ENCODE measurements around the gene KIF26B.

The KIF26B gene

DNA sequence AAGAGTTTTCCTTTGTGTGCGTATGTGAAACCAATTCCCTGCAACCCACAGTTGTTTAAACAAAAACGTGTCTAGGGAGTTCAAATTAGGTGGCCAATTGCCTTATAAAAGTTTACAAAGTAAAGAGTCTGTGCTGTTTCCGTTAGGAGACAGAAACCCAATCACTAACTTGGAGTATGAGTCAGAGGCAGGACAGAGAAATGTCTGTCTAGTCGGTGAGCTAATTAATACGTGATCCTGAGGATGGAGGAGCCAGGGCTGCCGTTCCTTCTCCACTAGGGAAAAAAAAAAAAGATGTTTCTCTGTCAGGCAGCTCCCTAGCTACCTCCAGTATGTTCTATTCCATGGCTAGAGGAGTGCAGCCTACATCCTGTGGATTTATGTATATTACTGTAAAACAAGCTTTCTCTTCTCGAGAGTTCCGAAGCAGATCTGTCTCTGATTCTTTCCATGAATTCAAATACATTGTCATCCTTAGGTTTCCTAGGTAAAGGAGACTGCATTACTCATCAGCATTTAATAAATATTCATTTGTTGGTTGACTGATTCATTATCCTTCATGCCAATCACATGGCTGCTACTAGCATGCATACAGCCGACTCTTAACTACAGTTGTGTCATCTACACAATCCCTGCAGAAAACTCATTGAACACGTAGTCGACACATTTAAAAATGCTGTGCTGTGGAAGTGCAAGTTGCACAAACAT lies 430.6 kb downstream of the KIF26B start:
- TF ChIP-seq MYC (IDR thresholded peaks at IDR 0.05; ENCODE audit: low read depth, low read length) (no peak), MAX (IDR thresholded peaks at IDR 0.05; ENCODE audit: low read depth, low read length) (no peak)
- H3K4me3 ChIP-seq (ENCODE audit: low read depth, low read length): no peak overlapping the region

DNA sequence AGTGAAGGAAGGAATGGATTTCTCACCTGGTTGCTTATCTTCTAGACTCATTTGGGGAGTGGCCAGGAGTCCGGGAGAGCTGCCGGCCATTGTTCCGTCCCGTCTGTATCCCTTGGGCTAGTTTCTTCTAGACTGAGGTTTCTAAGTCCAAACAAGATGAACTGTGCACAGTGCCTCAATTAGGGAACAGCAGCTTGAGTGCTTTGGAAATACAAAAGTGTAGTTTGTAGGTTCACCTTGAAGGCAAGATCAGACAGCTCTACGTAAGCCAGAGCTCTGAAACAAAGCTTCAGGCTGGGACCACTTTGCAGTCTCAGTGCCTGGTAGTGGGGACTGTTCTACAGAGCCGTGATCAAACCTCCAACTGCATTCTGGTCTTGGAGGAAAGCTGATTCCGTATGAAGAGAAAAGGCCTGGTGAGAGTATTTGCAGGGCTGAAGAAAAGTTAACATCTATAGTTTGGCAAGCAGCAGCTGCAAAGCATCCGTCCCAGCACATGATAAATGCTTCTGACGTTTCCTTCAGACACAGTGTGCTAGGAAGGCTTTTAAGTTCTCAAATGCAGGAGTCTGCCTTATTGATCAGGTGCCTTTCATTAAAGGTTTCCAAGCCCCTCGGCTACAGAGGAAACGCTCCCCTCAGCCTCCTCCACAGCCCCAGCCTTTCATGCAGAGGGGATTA lies 432.8 kb downstream of the KIF26B start:
- no peak for DNase-seq (ENCODE audit: low read depth)
- no peak overlapping the region for H3K4me3 ChIP-seq (ENCODE audit: low read depth, low read length)
- TF ChIP-seq MAX (IDR thresholded peaks at IDR 0.05; ENCODE audit: low read depth, low read length) (no peak), POLR2A (IDR thresholded peaks at IDR 0.05; ENCODE audit: extremely low read depth, insufficient read length) (no peak), MYC (IDR thresholded peaks at IDR 0.05; ENCODE audit: low read depth, low read length) (no peak), CTCF (IDR thresholded peaks at IDR 0.05; ENCODE audit: low read depth, low read length) (no peak)

More for the DNA sequence above, 430.6 kb downstream of the KIF26B start:
- no peak for DNase-seq (ENCODE audit: low read depth)

DNA sequence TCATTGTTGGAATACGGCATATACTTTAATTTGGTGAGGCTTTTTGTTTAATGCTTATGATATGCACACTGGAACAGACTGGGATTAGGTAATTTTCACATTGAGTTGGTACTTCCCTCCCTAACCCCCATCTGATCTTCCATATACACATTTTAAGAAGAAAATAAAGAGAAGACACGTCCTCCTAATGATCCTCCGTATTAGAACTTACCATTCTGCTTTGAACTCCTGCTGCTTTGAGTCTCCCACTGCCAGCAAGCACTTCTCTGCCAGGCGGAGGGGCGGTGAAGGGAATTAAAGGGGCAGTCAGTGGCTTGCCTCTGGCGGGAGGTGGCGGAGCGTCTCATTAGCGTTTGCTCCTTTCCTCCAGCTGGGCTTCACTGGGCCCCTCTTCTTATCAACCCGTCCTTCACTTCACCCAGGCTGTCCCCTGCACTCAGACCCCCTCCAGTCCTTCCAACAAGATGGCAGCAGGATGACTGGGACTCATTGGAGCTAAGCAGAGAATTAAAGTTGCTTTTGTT lies 433.4 kb downstream of the KIF26B start:
- DNase-seq (ENCODE audit: low read depth): no peak
- H3K4me3 ChIP-seq (ENCODE audit: low read depth, low read length): no peak overlapping the region
- TF ChIP-seq POLR2A (IDR thresholded peaks at IDR 0.05; ENCODE audit: extremely low read depth, insufficient read length): no peak
- no peak for TF ChIP-seq MYC (IDR thresholded peaks at IDR 0.05; ENCODE audit: low read depth, low read length)
- no peak for TF ChIP-seq MAX (IDR thresholded peaks at IDR 0.05; ENCODE audit: low read depth, low read length)
- no peak for TF ChIP-seq CTCF (IDR thresholded peaks at IDR 0.05; ENCODE audit: low read depth, low read length)

GRCh38 chr1:245589316-245589715 lies 434.5 kb downstream of the KIF26B start:
- DNase-seq (ENCODE audit: low read depth): no peak
- no peak for TF ChIP-seq MAX (IDR thresholded peaks at IDR 0.05; ENCODE audit: low read depth, low read length)
- TF ChIP-seq CTCF (IDR thresholded peaks at IDR 0.05; ENCODE audit: low read depth, low read length): no peak
- TF ChIP-seq POLR2A (IDR thresholded peaks at IDR 0.05; ENCODE audit: extremely low read depth, insufficient read length): no peak
- TF ChIP-seq MYC (IDR thresholded peaks at IDR 0.05; ENCODE audit: low read depth, low read length): no peak
- H3K4me3 ChIP-seq (ENCODE audit: low read depth, low read length): no peak overlapping the region

- DNase-seq (ENCODE audit: low read depth): no peak
- H3K4me3 ChIP-seq (ENCODE audit: low read depth, low read length): no peak overlapping the region
- TF ChIP-seq POLR2A (IDR thresholded peaks at IDR 0.05; ENCODE audit: extremely low read depth, insufficient read length) (no peak), MYC (IDR thresholded peaks at IDR 0.05; ENCODE audit: low read depth, low read length) (no peak), MAX (IDR thresholded peaks at IDR 0.05; ENCODE audit: low read depth, low read length) (no peak), CTCF (IDR thresholded peaks at IDR 0.05; ENCODE audit: low read depth, low read length) (no peak)
Observed at GRCh38 chr1:245589906-245590305, 435.1 kb downstream of the KIF26B start.

DNA sequence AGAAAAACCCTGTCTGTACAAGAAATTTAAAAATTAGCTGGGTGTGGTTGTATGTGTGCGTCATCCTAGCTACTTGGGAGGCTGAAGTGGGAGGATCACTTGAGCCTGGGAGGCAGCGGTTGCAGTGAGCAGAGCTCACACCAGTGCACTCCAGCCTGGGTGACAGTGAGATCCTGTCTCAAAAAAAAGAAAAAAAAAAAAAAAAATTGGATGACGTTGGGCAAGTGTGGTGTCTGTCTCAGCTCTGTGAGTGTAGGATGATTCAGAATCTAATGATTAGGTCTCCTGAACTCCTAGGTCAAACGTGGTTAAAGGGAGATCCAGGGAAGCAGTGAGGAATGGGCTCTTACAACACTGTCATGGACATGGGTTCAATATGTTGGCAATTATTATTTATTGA lies 435.9 kb downstream of the KIF26B start:
- TF ChIP-seq POLR2A (IDR thresholded peaks at IDR 0.05; ENCODE audit: extremely low read depth, insufficient read length) (no peak), MYC (IDR thresholded peaks at IDR 0.05; ENCODE audit: low read depth, low read length) (no peak), CTCF (IDR thresholded peaks at IDR 0.05; ENCODE audit: low read depth, low read length) (no peak), MAX (IDR thresholded peaks at IDR 0.05; ENCODE audit: low read depth, low read length) (no peak)

More for the DNA sequence above, 435.9 kb downstream of the KIF26B start:
- H3K4me3 ChIP-seq (ENCODE audit: low read depth, low read length): no peak overlapping the region
- DNase-seq (ENCODE audit: low read depth): no peak

Measured in NB4 (cell line).